ENCODE measurements around the gene ZBTB5. TPM values are rescaled to one million over a fixed set of nuclear protein-coding genes. Genes with fewer than 3 reads are reported as not detected.
"Not testable (repeated sequence)": the region's sequence is repeated elsewhere in the genome, so short reads cannot be mapped to it uniquely, and the experiment has no call there.

Gene ZBTB5
- total and polyA plus RNA-seq, 4 donors = 3.2 to 21.9 (median 8.3) TPM

GRCh38 chr9:37476930-37477329 is 11.7 kb upstream of the ZBTB5 start:
- WGBS, 2 donors = 80 to 83% methylated on average over 11 of the region's 11 CpGs
- DNase-seq = no peak
- no peak for TF ChIP-seq CTCF (IDR thresholded peaks at IDR 0.05; ENCODE audit: control extremely low read depth, extremely low read depth)
- H3K4me3 ChIP-seq = no peak overlapping the region
- no peak overlapping the region for H3K27ac ChIP-seq (ENCODE audit: low read depth in 1 of 2, low read length in 1 of 2)
- H3K4me1 ChIP-seq (ENCODE audit: control insufficient read depth in 5 of 5, insufficient read depth in 5 of 5, low read length in 5 of 5) = peaks cover 0 to 1% (median 0%) of the 10 kb centered on the region in 5 donors
- no peaks in the 10 kb centered on the region for H3K36me3 ChIP-seq (ENCODE audit: control insufficient read depth in 4 of 4, insufficient read depth in 4 of 4, low read length in 4 of 4)
- no peak overlapping the region for H3K9ac ChIP-seq (ENCODE audit: insufficient read depth in 1 of 2, low read length in 2 of 2)
- no peak for ATAC-seq (ENCODE audit: insufficient read depth, low FRiP score)
- H3K9me3 ChIP-seq (ENCODE audit: control insufficient read depth in 4 of 4, insufficient read depth in 3 of 4, low read length in 3 of 4) = peaks cover 0 to 3% (median 1%) of the 10 kb centered on the region in 4 donors
- H3K27me3 ChIP-seq (ENCODE audit: control insufficient read depth in 3 of 3, insufficient read depth in 3 of 3, low read length in 2 of 3) = peaks cover 0 to 2% (median 2%) of the 10 kb centered on the region in 3 donors

GRCh38 chr9:37474438-37474837 is 9.2 kb upstream of the ZBTB5 start:
- no peak for ATAC-seq (ENCODE audit: insufficient read depth, low FRiP score)
- H3K9ac ChIP-seq (ENCODE audit: insufficient read depth in 1 of 2, low read length in 2 of 2) = no peak overlapping the region
- DNase-seq = no peak
- no peak overlapping the region for H3K4me3 ChIP-seq
- H3K4me1 ChIP-seq (ENCODE audit: control insufficient read depth in 5 of 5, insufficient read depth in 5 of 5, low read length in 5 of 5) = peaks cover 0 to 3% (median 0%) of the 10 kb centered on the region in 5 donors
- peaks cover 0 to 2% (median 0%) of the 10 kb centered on the region in 3 donors for H3K27me3 ChIP-seq (ENCODE audit: control insufficient read depth in 3 of 3, insufficient read depth in 3 of 3, low read length in 2 of 3)
- no peak for TF ChIP-seq CTCF (IDR thresholded peaks at IDR 0.05; ENCODE audit: control extremely low read depth, extremely low read depth)
- 75 to 96% methylated on average over 3 of the region's 3 CpGs for WGBS, 2 donors
- H3K36me3 ChIP-seq (ENCODE audit: control insufficient read depth in 4 of 4, insufficient read depth in 4 of 4, low read length in 4 of 4) = no peaks in the 10 kb centered on the region
- H3K9me3 ChIP-seq (ENCODE audit: control insufficient read depth in 4 of 4, insufficient read depth in 3 of 4, low read length in 3 of 4) = peaks cover 0 to 3% (median 1%) of the 10 kb centered on the region in 4 donors
- no peak overlapping the region for H3K27ac ChIP-seq (ENCODE audit: low read depth in 1 of 2, low read length in 1 of 2)

- H3K27me3 ChIP-seq (ENCODE audit: control insufficient read depth in 3 of 3, insufficient read depth in 3 of 3, low read length in 2 of 3); H3K36me3 ChIP-seq (ENCODE audit: control insufficient read depth in 4 of 4, insufficient read depth in 4 of 4, low read length in 4 of 4); H3K4me1 ChIP-seq (ENCODE audit: control insufficient read depth in 5 of 5, insufficient read depth in 5 of 5, low read length in 5 of 5); H3K4me3 ChIP-seq; DNase-seq; H3K9me3 ChIP-seq (ENCODE audit: control insufficient read depth in 4 of 4, insufficient read depth in 3 of 4, low read length in 3 of 4); H3K9ac ChIP-seq (ENCODE audit: insufficient read depth in 1 of 2, low read length in 2 of 2); ATAC-seq (ENCODE audit: insufficient read depth, low FRiP score); H3K27ac ChIP-seq (ENCODE audit: low read depth in 1 of 2, low read length in 1 of 2): not testable (repeated sequence)
- 64 to 82% methylated on average over 6 of the region's 6 CpGs for WGBS, 2 donors
These were observed 8.7 kb upstream of the ZBTB5 start for GRCh38 chr9:37473982-37474381.

- peaks cover 0 to 3% (median 1%) of the 10 kb centered on the region in 4 donors for H3K9me3 ChIP-seq (ENCODE audit: control insufficient read depth in 4 of 4, insufficient read depth in 3 of 4, low read length in 3 of 4)
- DNase-seq (peak in 2 of 3 donors; percentile 62 to 65), ATAC-seq (ENCODE audit: insufficient read depth, low FRiP score) (peak; percentile 90)
- H3K36me3 ChIP-seq (ENCODE audit: control insufficient read depth in 4 of 4, insufficient read depth in 4 of 4, low read length in 4 of 4) = no peaks in the 10 kb centered on the region
- H3K27me3 ChIP-seq (ENCODE audit: control insufficient read depth in 3 of 3, insufficient read depth in 3 of 3, low read length in 2 of 3) = no peaks in the 10 kb centered on the region
- no peak overlapping the region for H3K4me3 ChIP-seq
- 17 to 24% methylated on average over 7 of the region's 7 CpGs for WGBS, 2 donors
- peak overlapping the region; percentile 56 to 86 for H3K27ac ChIP-seq (ENCODE audit: low read depth in 1 of 2, low read length in 1 of 2)
- TF ChIP-seq CTCF (IDR thresholded peaks at IDR 0.05; ENCODE audit: control extremely low read depth, extremely low read depth) = no peak
- H3K9ac ChIP-seq (ENCODE audit: insufficient read depth in 1 of 2, low read length in 2 of 2) = peak overlapping the region; percentile 47 to 57
- peaks cover 0 to 3% (median 0%) of the 10 kb centered on the region in 5 donors for H3K4me1 ChIP-seq (ENCODE audit: control insufficient read depth in 5 of 5, insufficient read depth in 5 of 5, low read length in 5 of 5)
These were observed 6.9 kb upstream of the ZBTB5 start for GRCh38 chr9:37471942-37472684.

Measured in lung (tissue), 12 donors.